ENCODE results near the gene ASB1. TPM values are rescaled to one million over a fixed set of nuclear protein-coding genes. Genes with fewer than 3 reads are reported as not detected.

The ASB1 gene
- polyA plus RNA-seq, 1 of the 3 experiments (the other 2 are of a cell fraction): 33.3 TPM

DNA sequence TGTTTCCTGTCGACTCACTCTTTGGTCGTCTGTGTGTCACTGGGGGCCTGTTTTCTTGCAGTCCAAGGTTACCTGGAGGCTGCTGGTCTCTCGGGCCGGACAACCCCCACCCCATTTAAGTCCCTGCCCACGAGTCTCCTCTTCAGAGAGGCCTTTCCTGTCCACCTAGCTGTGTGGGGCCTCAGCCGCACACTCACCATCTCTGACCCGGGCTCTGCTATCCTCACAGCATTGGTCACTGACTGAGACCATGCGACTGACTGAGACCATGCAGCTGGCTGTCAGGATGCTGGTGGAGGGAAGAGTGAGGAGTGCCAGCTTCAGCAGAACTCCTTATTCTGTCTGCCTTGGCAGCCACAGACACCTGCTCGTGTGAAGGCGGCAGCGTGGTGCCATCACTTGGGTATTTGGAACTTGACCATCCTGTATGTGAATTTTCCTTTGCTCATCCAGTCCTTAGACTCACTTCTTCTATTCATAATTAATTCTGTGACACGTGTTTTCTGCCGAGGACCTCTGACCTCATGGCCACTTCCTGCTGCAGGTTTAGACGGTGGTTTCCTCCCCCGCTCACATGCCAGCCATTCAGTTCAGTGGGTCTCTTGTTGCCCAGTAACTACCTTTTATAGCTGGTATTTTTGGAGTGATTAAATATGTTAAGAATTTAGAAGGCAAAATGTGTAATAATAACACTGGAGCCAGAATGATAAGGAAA lies 47.5 kb upstream of the ASB1 start:
- POLR2A ChIA-PET: no interaction called here

DNA sequence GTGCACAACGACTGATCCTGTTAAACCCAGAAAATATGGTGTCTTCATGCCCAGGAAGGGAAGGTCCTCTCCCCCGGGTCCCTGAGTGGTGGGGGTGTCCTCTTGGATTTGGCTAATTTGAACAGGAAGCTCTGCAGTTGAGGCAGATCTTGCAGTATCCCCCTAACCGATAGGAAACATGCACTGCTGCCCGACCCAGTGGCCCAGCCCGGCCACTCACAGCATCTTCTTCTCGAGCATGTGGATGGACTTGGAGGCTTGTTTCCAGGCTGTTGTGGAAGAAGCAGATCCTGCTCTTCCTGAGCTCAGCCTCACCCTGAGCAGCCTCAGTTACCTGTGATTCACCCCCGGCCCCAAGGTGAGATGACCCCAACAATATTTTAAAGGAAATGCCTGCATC lies 46.4 kb upstream of the ASB1 start:
- CTCF ChIA-PET: interaction anchor here (1.1 kb wide), 1 partner anchor 23 kb away, joined by 5 read pairs; no protein-coding TSS in a partner anchor
- Histone ChIP-seq H3K9me3 (no peaks in the 10 kb centered on the region), H3K36me3 (replicated peaks in 1 of 2; ENCODE audit: control insufficient read depth in 1 of 2, insufficient read depth in 2 of 2, low read length in 1 of 2) (peaks cover 4 to 15% of the 10 kb centered on the region in 2 experiments), H2AFZ (ENCODE audit: low read depth) (no peak overlapping the region), H3K4me3 (ENCODE audit: low read depth in 2 of 2, low read length in 1 of 2) (no peak overlapping the region), H3K9ac (no peak overlapping the region), H3F3A (replicated peaks; ENCODE audit: insufficient read depth) (peaks cover 7% of the 10 kb centered on the region), H3K4me2 (no peak overlapping the region; the same call in 1 of the 2 replicates), H4K20me1 (ENCODE audit: insufficient read depth) (no peaks in the 10 kb centered on the region), H3K9me2 (no peaks in the 10 kb centered on the region), H3K27ac (ENCODE audit: low read depth in 2 of 2, low read length in 1 of 2) (peak overlapping the region in 1 of 2 experiments; percentile 24; a peak in 1 of 4 replicates), H3K79me2 (ENCODE audit: insufficient read depth) (peaks cover 5% of the 10 kb centered on the region; the same call in 1 of the 2 replicates), H3K4me1 (ENCODE audit: control insufficient read depth in 1 of 2, insufficient read depth in 2 of 2, low read depth in 1 of 2, low read length in 1 of 2) (peaks cover 0 to 26% of the 10 kb centered on the region in 2 experiments; a peak in 2 of 4 replicates), H3K27me3 (ENCODE audit: insufficient read depth) (no peaks in the 10 kb centered on the region)
- WGBS (ENCODE audit: low lambda C conversion rate): 93% methylated on average over 7 of the region's 7 CpGs
- DNase-seq: no peak
- POLR2A ChIA-PET: no interaction called here
- TF ChIP-seq RFX5 (IDR thresholded peaks at IDR 0.05; ENCODE audit: low read length) (no peak), SMC3 (IDR thresholded peaks at IDR 0.05; ENCODE audit: low read depth, low read length) (no peak), TCF12 (IDR thresholded peaks at IDR 0.05) (no peak), FOSL2 (IDR thresholded peaks at IDR 0.05; ENCODE audit: borderline replicate concordance, low read depth) (no peak), TEAD4 (IDR thresholded peaks at IDR 0.05; ENCODE audit: borderline replicate concordance, insufficient read depth) (no peak), FOXM1 (IDR thresholded peaks at IDR 0.05; ENCODE audit: low read depth) (no peak), NFIC (IDR thresholded peaks at IDR 0.05; ENCODE audit: borderline replicate concordance) (no peak), MXI1 (IDR thresholded peaks at IDR 0.05; ENCODE audit: low read depth, low read length) (no peak), GATA2 (CRISPR knock-in tag; IDR thresholded peaks at IDR 0.05) (no peak), RAD21 (IDR thresholded peaks at IDR 0.05; ENCODE audit: low read length) (no peak), CHD2 (IDR thresholded peaks at IDR 0.05; ENCODE audit: low read length, partially characterized antibody) (no peak)
- TF ChIP-seq, protein P1, sequence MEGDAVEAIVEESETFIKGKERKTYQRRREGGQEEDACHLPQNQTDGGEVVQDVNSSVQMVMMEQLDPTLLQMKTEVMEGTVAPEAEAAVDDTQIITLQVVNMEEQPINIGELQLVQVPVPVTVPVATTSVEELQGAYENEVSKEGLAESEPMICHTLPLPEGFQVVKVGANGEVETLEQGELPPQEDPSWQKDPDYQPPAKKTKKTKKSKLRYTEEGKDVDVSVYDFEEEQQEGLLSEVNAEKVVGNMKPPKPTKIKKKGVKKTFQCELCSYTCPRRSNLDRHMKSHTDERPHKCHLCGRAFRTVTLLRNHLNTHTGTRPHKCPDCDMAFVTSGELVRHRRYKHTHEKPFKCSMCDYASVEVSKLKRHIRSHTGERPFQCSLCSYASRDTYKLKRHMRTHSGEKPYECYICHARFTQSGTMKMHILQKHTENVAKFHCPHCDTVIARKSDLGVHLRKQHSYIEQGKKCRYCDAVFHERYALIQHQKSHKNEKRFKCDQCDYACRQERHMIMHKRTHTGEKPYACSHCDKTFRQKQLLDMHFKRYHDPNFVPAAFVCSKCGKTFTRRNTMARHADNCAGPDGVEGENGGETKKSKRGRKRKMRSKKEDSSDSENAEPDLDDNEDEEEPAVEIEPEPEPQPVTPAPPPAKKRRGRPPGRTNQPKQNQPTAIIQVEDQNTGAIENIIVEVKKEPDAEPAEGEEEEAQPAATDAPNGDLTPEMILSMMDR (IDR thresholded peaks at IDR 0.05): no peak
- TF ChIP-seq, protein P2, sequence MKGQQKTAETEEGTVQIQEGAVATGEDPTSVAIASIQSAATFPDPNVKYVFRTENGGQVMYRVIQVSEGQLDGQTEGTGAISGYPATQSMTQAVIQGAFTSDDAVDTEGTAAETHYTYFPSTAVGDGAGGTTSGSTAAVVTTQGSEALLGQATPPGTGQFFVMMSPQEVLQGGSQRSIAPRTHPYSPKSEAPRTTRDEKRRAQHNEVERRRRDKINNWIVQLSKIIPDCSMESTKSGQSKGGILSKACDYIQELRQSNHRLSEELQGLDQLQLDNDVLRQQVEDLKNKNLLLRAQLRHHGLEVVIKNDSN (IDR thresholded peaks at IDR 0.05; ENCODE audit: borderline replicate concordance, low read depth): no peak
- TF ChIP-seq, protein P3, sequence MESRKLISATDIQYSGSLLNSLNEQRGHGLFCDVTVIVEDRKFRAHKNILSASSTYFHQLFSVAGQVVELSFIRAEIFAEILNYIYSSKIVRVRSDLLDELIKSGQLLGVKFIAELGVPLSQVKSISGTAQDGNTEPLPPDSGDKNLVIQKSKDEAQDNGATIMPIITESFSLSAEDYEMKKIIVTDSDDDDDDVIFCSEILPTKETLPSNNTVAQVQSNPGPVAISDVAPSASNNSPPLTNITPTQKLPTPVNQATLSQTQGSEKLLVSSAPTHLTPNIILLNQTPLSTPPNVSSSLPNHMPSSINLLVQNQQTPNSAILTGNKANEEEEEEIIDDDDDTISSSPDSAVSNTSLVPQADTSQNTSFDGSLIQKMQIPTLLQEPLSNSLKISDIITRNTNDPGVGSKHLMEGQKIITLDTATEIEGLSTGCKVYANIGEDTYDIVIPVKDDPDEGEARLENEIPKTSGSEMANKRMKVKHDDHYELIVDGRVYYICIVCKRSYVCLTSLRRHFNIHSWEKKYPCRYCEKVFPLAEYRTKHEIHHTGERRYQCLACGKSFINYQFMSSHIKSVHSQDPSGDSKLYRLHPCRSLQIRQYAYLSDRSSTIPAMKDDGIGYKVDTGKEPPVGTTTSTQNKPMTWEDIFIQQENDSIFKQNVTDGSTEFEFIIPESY (IDR thresholded peaks at IDR 0.05; ENCODE audit: borderline replicate concordance, low read depth): no peak
- TF ChIP-seq, protein P4, sequence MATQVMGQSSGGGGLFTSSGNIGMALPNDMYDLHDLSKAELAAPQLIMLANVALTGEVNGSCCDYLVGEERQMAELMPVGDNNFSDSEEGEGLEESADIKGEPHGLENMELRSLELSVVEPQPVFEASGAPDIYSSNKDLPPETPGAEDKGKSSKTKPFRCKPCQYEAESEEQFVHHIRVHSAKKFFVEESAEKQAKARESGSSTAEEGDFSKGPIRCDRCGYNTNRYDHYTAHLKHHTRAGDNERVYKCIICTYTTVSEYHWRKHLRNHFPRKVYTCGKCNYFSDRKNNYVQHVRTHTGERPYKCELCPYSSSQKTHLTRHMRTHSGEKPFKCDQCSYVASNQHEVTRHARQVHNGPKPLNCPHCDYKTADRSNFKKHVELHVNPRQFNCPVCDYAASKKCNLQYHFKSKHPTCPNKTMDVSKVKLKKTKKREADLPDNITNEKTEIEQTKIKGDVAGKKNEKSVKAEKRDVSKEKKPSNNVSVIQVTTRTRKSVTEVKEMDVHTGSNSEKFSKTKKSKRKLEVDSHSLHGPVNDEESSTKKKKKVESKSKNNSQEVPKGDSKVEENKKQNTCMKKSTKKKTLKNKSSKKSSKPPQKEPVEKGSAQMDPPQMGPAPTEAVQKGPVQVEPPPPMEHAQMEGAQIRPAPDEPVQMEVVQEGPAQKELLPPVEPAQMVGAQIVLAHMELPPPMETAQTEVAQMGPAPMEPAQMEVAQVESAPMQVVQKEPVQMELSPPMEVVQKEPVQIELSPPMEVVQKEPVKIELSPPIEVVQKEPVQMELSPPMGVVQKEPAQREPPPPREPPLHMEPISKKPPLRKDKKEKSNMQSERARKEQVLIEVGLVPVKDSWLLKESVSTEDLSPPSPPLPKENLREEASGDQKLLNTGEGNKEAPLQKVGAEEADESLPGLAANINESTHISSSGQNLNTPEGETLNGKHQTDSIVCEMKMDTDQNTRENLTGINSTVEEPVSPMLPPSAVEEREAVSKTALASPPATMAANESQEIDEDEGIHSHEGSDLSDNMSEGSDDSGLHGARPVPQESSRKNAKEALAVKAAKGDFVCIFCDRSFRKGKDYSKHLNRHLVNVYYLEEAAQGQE (IDR thresholded peaks at IDR 0.05; ENCODE audit: low read depth, low read length): no peak

More for the DNA sequence above, 47.5 kb upstream of the ASB1 start:
- H3K27ac ChIP-seq (ENCODE audit: low read depth in 2 of 2, low read length in 1 of 2): peak overlapping the region in 1 of 2 experiments; percentile 24; a peak in 2 of 4 replicates
- no peaks in the 10 kb centered on the region for H3K9me3 ChIP-seq
- H2AFZ ChIP-seq (ENCODE audit: low read depth): no peak overlapping the region
- H3K9ac ChIP-seq: no peak overlapping the region
- H3K4me3 ChIP-seq (ENCODE audit: low read depth in 2 of 2, low read length in 1 of 2): no peak overlapping the region
- CTCF ChIA-PET: interaction anchor here (0.9 to 1.1 kb wide), 2 partner anchors 8 to 22 kb away, joined by 3 to 5 read pairs; no protein-coding TSS in a partner anchor
- WGBS (ENCODE audit: low lambda C conversion rate): 88% methylated on average over 12 of the region's 15 CpGs
- no peaks in the 10 kb centered on the region for H3K9me2 ChIP-seq
- H3K79me2 ChIP-seq (ENCODE audit: insufficient read depth): peaks cover 5% of the 10 kb centered on the region; the same call in 1 of the 2 replicates
- no peaks in the 10 kb centered on the region for H3K27me3 ChIP-seq (ENCODE audit: insufficient read depth)
- peak overlapping the region; percentile 44 for H3K4me2 ChIP-seq
- H3K36me3 ChIP-seq (replicated peaks in 1 of 2; ENCODE audit: control insufficient read depth in 1 of 2, insufficient read depth in 2 of 2, low read length in 1 of 2): peaks cover 4 to 15% of the 10 kb centered on the region in 2 experiments
- H4K20me1 ChIP-seq (ENCODE audit: insufficient read depth): no peaks in the 10 kb centered on the region
- no peak for TF ChIP-seq GABPA (IDR thresholded peaks at IDR 0.05; ENCODE audit: low read depth)
- peak; percentile 24; the same call in 1 of the 2 replicates for TF ChIP-seq RXRA (IDR thresholded peaks at IDR 0.05; ENCODE audit: borderline replicate concordance, low read depth)
- DNase-seq: no peak
- peaks cover 0 to 26% of the 10 kb centered on the region in 2 experiments; a peak in 2 of 4 replicates for H3K4me1 ChIP-seq (ENCODE audit: control insufficient read depth in 1 of 2, insufficient read depth in 2 of 2, low read depth in 1 of 2, low read length in 1 of 2)
- peaks cover 7% of the 10 kb centered on the region for H3F3A ChIP-seq (replicated peaks; ENCODE audit: insufficient read depth)

Measured in SK-N-SH (cell line).